G401.6 (cell line): ENCODE data around the gene RFC5.
"Not testable (repeated sequence)": the region's sequence is repeated elsewhere in the genome, so short reads cannot be mapped to it uniquely, and the experiment has no call there.

Experiments used
- FAIRE-seq: peaks from 2 replicates; lab custom pipeline; 2012; peaks lifted over from hg19 to GRCh38; lab: Jason Lieb, UNC

Gene RFC5

GRCh38 chr12:118015306-118015705 lies 1.2 kb upstream of the RFC5 start:
- FAIRE-seq, result no peak

GRCh38 chr12:118015944-118016343 lies 559 bp upstream of the RFC5 start:
- FAIRE-seq, result no peak

GRCh38 chr12:118017926-118018325 lies 1.4 kb downstream of the RFC5 start:
- no peak for FAIRE-seq

- FAIRE-seq, result no peak
Observed at GRCh38 chr12:118020036-118020435, 3.5 kb downstream of the RFC5 start.

GRCh38 chr12:118022097-118022727 lies 5.7 kb downstream of the RFC5 start:
- not testable (repeated sequence) for FAIRE-seq

- FAIRE-seq, result no peak
Observed at GRCh38 chr12:118022728-118023109, 6.2 kb downstream of the RFC5 start.

GRCh38 chr12:118023301-118023860 lies 6.9 kb downstream of the RFC5 start:
- FAIRE-seq, result no peak

- FAIRE-seq, result no peak
Observed at GRCh38 chr12:118025168-118025567, 8.7 kb downstream of the RFC5 start.

- FAIRE-seq, result no peak
Observed at GRCh38 chr12:118029166-118029565, 12.7 kb downstream of the RFC5 start.

GRCh38 chr12:118032188-118032587 lies 15.7 kb downstream of the RFC5 start:
- FAIRE-seq, result no peak

GRCh38 chr12:118033323-118033722 lies 16.8 kb downstream of the RFC5 start:
- FAIRE-seq, result no peak

GRCh38 chr12:118033902-118034301 lies 17.4 kb downstream of the RFC5 start:
- no peak for FAIRE-seq

GRCh38 chr12:118034429-118035189 lies 18.1 kb downstream of the RFC5 start:
- peak; percentile 85 for FAIRE-seq

- FAIRE-seq, result no peak
Observed at GRCh38 chr12:118035190-118036041, 18.9 kb downstream of the RFC5 start.

GRCh38 chr12:118036672-118037411 lies 20.3 kb downstream of the RFC5 start:
- no peak for FAIRE-seq

- FAIRE-seq, result no peak
Observed at GRCh38 chr12:118038137-118038536, 21.6 kb downstream of the RFC5 start.

- FAIRE-seq, result no peak
Observed at GRCh38 chr12:118042091-118042490, 25.6 kb downstream of the RFC5 start.

- FAIRE-seq, result no peak
Observed at GRCh38 chr12:118044075-118044474, 27.6 kb downstream of the RFC5 start.

- no peak for FAIRE-seq
Observed at GRCh38 chr12:118044577-118044976, 28.1 kb downstream of the RFC5 start.

- no peak for FAIRE-seq
Observed at GRCh38 chr12:118046430-118046829, 29.9 kb downstream of the RFC5 start.

GRCh38 chr12:118050972-118051910 lies 34.7 kb downstream of the RFC5 start:
- no peak for FAIRE-seq
